NCI-H82 treated with DMSO at 0.1 percent for 48 hours (cell line): ENCODE results near the gene GNB2.

Experiments
- DNase-seq: peaks from one replicate; lab custom pipeline; 2025; ENCODE audit not compliant: unreplicated experiment; lab: John Stamatoyannopoulos, UW

Gene GNB2

GRCh38 chr7:100673302-100673941, at the start of gene GNB2:
Gene GNB2 (plus strand): TSS chr7:100673740. CDS start chr7:100676266, 2,526 bp downstream.
- peak; percentile 92 for DNase-seq

- DNase-seq = no peak
These were observed 49.4 kb upstream of the GNB2 start for GRCh38 chr7:100623951-100624824.

- no peak for DNase-seq
These were observed 47.5 kb upstream of the GNB2 start for GRCh38 chr7:100626055-100626454.

DNA sequence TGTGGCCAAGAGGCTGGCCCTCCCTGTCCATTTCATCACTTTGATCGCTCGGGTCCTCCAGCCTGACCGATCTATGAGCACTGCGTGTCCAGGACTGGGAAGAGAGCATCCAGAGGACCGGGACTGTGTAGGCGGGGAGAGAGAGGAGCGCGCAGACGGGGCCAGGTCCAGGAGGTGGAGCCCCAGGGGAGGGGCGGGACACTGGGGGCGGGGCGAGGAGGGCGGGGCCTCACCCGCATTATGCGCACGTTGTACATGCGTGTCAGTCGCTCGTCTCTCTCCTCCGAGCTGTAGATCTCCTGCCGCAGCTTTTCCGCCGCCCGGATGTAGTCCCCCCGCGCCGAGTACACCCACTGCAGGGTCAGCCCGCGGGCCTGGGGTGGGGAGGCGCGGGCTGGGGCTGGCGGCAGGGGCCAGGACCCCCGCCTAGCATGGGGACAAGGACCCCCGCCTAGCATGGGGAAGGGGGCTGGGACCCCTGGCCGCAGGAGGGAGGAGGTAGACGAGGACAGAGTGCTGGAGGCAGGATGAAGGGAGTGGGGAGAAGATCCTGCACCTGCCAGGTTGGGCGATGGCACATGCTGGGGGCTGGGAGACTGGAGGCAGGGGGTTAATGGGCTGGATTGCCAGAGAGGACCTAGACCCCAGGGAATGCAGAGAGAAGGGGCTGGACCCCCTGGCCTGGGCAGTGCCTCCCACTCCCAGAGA, 46.9 kb upstream of the GNB2 start:
- peak; percentile 67 for DNase-seq

- DNase-seq = no peak
These were observed 46.3 kb upstream of the GNB2 start for GRCh38 chr7:100627238-100627549.

GRCh38 chr7:100629117-100629716, 44.3 kb upstream of the GNB2 start:
- DNase-seq = peak; percentile 27

- no peak for DNase-seq
These were observed 43.5 kb upstream of the GNB2 start for GRCh38 chr7:100630066-100630465.

DNA sequence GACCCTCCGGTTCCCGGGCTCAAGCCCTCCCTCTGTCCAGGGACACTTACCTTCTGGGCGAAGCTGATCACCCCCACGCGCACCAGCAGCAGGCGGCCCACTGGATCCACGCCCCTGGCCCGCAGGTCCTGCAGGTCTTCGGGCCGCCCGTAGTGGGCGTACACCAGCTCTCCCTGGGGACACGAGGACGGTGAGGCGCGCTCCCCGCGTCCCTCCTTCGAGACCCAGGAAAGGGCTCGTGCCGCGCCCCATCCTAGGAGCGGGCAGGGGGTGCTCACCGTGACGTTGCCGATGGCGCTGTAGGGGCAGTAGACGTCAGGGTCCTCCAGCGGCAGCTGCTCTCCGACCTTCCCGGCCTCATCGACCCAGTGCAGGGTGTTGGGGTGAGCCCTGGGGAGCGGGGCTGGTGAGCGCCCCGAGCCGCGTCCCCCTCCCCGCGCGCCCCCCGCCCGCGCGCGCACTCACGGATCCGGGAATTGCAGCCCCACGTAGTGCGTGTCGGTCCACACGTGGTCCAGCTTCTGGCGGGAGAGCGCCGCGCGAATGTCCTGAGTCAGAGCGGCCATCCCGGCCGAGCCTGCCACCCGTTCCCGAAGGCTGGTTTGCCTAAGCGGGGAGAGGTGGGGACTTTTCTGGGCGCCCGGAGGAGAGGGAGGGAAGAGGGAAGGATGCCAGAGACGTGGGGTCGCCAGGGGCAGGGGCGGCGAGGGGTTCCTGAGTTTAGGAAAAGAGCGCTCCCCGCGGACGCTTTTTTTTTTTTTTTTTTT, 40.4 kb upstream of the GNB2 start:
- no peak for DNase-seq

DNA sequence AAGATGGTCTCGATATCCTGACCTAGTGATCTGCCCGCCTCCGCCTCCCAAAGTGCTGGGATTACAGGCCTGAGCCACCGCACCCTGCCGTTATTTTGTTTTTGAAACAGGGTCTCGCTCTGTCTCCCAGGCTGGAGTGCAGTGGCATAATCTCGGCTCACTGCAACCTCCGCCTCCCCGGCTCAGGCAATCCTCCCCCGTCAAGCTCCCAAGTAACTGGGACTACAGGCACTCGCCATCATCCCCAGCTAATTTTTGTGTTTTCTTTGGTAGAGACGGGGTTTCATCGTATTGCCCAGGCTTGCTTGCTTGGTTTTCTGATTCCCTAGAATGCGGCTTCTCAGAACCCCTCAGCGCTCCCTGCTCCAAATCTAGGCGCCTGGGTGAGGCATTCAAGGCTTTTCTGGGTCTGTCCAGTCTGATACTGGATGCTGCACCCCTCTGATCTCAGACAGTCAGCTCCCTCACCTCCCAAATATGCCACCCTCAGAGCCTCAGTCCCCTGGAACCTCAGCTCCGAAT, 33.5 kb upstream of the GNB2 start:
- no peak for DNase-seq

GRCh38 chr7:100640517-100641440, 32.8 kb upstream of the GNB2 start:
- DNase-seq = no peak

DNA sequence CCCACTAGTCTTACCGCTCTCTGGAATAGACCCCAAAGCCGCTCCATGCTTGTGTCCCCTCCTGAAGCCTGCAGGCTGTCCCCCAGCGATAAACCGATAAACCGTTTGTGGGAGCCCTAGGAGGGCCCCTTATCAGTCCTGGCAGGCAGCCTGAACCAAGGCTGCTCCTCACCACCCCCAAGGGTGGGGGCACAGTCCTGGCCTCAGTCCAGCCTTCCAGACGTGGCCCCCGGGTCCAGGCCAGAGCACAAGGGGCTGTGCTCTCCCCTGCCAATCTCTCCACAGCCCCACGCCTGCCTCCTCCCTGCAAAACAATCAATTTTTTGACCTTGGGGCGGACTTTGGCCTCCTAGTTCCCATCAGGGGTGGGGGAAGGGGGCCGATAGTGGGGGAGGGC, 32.1 kb upstream of the GNB2 start, which contains the start of gene TFR2:
TFR2 (minus strand) TSS at position 90 of the 397 bp plus-strand sequence; CDS start at position 47, 43 bp downstream.
- DNase-seq = no peak

- DNase-seq = no peak
These were observed 31.5 kb upstream of the GNB2 start for GRCh38 chr7:100641860-100642533.

DNA sequence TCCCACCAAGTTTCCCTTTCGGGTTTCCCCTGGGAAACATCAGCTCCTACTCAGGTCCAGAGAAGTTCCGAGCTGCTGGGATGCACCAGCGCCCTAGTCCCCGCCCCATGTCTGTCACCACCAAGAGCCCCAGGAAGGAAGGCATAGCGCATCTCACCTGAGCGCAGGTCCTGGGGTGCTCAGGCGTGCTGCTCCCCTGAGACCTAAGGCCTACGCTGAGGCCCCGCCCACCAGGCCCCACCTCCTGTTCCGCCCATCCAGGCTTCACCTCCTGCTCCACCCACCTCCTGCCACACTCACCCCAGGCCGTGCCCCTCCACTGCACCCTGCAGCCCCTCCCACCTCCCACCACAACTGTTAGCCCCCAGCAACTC, 31.0 kb upstream of the GNB2 start:
- no peak for DNase-seq

- no peak for DNase-seq
These were observed 23.5 kb upstream of the GNB2 start for GRCh38 chr7:100649826-100650565.

DNA sequence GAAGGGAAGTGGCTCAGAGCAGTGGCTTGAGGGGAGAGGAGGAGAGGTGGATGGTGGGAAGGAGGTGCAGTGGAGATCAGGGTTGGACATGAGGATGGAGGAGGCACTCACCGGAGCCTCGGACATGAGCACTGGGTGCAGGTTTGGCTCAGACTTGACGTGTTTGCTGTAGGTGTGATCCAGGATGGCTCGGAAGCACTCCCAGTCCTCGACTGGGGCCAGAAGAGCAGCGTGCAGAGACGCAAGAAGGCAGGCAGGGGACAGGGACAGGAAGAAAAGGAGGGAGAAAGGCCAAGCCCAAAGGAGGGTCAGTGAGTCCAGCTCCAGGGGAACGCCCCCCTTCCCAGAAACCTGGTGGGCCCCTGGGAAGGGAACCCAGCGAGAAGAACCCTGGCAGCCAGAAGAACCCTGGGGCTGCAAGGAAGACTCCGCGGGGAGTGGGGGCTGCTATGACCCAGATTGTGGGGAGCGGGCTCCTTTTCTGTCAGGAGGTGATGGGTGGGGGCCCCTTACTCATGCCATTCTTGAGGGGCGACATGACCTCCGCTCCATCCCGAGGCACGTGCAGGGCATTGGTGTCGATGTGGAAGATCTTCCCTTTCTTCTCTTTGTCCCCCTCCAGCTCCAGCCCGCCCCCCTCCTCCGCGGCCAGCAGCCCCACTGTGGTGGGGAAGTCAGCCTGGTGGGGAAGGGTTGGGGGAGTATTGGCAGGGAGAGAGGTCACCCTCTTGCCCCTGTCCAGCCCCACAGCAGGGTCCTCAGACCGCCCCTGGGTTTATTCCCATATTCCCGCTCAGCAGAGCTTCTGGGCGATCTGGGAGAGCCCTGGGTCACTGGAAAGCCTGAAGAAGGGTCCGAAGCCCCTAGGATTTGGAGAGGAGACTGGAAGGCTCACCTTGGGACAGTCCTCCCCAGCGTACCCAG, 18.4 kb upstream of the GNB2 start:
- DNase-seq = no peak

DNA sequence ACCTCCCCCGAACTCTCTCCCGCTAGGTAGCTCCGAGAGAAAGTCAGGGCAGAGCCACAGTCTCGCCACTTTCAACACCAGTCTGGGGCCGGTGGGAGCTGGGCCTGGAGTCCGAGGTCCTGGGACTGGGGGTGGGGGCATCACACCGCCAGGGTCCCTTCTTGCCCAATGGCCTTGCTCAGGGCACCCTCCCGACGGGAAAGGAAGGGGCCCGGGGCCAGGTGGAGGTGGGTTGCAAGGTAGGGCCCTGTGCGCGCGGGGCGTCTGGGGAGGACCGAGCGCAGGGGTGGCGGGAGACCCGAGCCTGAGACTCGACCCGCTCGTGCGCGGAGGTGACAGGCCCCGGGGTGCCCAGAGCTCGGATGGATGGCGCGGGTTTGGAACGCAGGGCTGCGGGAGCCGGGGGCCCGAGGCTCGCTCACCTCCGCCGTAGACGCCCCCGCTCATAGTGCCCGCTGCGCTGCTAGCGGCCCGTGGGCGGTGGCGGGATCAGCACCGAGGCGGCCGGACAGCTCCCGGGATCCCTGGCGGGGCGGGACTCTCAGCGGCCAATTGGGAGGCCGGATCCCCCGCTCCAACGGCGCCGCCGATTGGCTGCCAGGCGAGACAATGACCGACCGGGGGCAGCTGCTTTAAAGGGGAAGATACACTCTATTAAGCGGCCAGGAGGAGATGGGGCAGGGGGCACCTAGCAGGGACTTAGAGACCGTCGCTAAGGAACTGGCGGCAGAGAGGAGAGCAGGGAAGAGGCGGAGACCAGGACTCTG, 17.4 kb upstream of the GNB2 start, which contains the start of gene ACTL6B:
ACTL6B (minus strand) TSS at position 541 of the 767 bp plus-strand sequence; CDS start at position 447, 94 bp downstream.
- peak; percentile 58 for DNase-seq
